GM23338 (cell line): ENCODE results near the gene BYSL. TPM values are rescaled to one million over a fixed set of nuclear protein-coding genes. Genes with fewer than 3 reads are reported as not detected.

Experiments
- ATAC-seq: fragments of 200-7000 bp; cut with Tn5 transposase; 3 replicates; pipeline ENCODE4 v1.9.1; 2020
- DNase-seq: peaks from one replicate; pipeline ENCODE4 v3.0.0-alpha.2; 2015; ENCODE audit warnings: low spot score
- H2AFZ ChIP-seq: fragments of 200-600 bp; sonication (generic); 2 replicates; pipeline ENCODE4 v1.8.0; 2016; ENCODE audit warnings: antibody characterized with exemption, mild to moderate bottlenecking, moderate library complexity
- H3F3A ChIP-seq: fragments of 200-600 bp; sonication (generic); replicated peaks from 2 replicates; pipeline ENCODE4 v1.8.0; 2017; ENCODE audit warnings: antibody characterized with exemption, mixed run types, low read depth
- H3K27ac ChIP-seq: fragments of 200-600 bp; sonication (generic); 2 replicates; pipeline ENCODE4 v1.6.1; 2016; ENCODE audit warnings: low read depth
- H3K27me3 ChIP-seq: fragments of 200-600 bp; sonication (generic); 2 replicates; pipeline ENCODE4 v1.8.0; 2016; ENCODE audit warnings: mild to moderate bottlenecking, mixed run types, moderate library complexity; ENCODE audit not compliant: insufficient read depth
- H3K36me3 ChIP-seq: fragments of 200-600 bp; sonication (generic); 2 replicates; pipeline ENCODE4 v1.8.0; 2016; ENCODE audit warnings: mild to moderate bottlenecking; ENCODE audit not compliant: insufficient read depth
- H3K4me1 ChIP-seq: fragments of 200-600 bp; sonication (generic); 2 replicates; pipeline ENCODE4 v1.8.0; 2016; ENCODE audit warnings: mild to moderate bottlenecking, moderate library complexity; ENCODE audit not compliant: insufficient read depth
- H3K4me2 ChIP-seq: fragments of 200-600 bp; sonication (generic); 2 replicates; pipeline ENCODE4 v1.7.1; 2017; ENCODE audit warnings: mixed run types
- H3K4me3 ChIP-seq: fragments of 200-600 bp; sonication (generic); 2 replicates; pipeline ENCODE4 v1.6.1; 2016; ENCODE audit warnings: mixed run types
- H3K79me2 ChIP-seq: fragments of 200-600 bp; sonication (generic); replicated peaks from 2 replicates; pipeline ENCODE4 v1.8.0; 2017; ENCODE audit warnings: mild to moderate bottlenecking; ENCODE audit not compliant: insufficient read depth
- H3K9me2 ChIP-seq: fragments of 200-600 bp; sonication (generic); 2 replicates; pipeline ENCODE4 v1.8.0; 2017; ENCODE audit not compliant: insufficient read depth
- H4K20me1 ChIP-seq: fragments of 200-600 bp; sonication (generic); replicated peaks from 2 replicates; pipeline ENCODE4 v1.8.0; 2017; ENCODE audit warnings: mild to moderate bottlenecking; ENCODE audit not compliant: insufficient read depth
- H3K27ac Mint-ChIP-seq: 2 replicates; pipeline ENCODE4 v1.8.0; 2020; ENCODE audit warnings: inconsistent platforms, mild to moderate bottlenecking, moderate library complexity, mixed read lengths
- H3K27me3 Mint-ChIP-seq: 3 replicates; pipeline ENCODE4 v1.8.0; 2022; ENCODE audit warnings: low read depth, mild to moderate bottlenecking, moderate library complexity, mixed read lengths, inconsistent platforms; ENCODE audit not compliant: insufficient read depth, poor library complexity
- H3K36me3 Mint-ChIP-seq: 3 replicates; pipeline ENCODE4 v1.8.0; 2021; ENCODE audit warnings: low read depth, mild to moderate bottlenecking, inconsistent platforms, moderate library complexity, mixed read lengths
- H3K4me1 Mint-ChIP-seq: 3 replicates; pipeline ENCODE4 v1.8.0; 2020; ENCODE audit warnings: mild to moderate bottlenecking, inconsistent platforms, mixed read lengths
- H3K4me3 Mint-ChIP-seq: 3 replicates; pipeline ENCODE4 v1.8.0; 2021; ENCODE audit warnings: moderate library complexity, mild to moderate bottlenecking, inconsistent platforms, mixed read lengths
- H3K9me3 Mint-ChIP-seq: 3 replicates; pipeline ENCODE4 v1.8.0; 2020; ENCODE audit warnings: moderate library complexity, mild to moderate bottlenecking, inconsistent platforms, mixed read lengths
- CREB1 ChIP-seq: fragments of 250-450 bp; sonication (Bioruptor Pico); IDR thresholded peaks from 2 replicates; pipeline ENCODE4 v1.5.0; 2020; ENCODE audit warnings: low read depth, mild to moderate bottlenecking, moderate library complexity
- CTCF ChIP-seq, 2 experiments: fragments of 200-600 bp in 1 of 2; sonication (generic) in 1 of 2; conservative IDR thresholded peaks; 2 replicates each; pipeline versions ENCODE4 v1.5.1 to v1.6.1; 2016 to 2017; ENCODE audit warnings: antibody characterized with exemption in 2 of 2, low read depth in 2 of 2, mild to moderate bottlenecking in 2 of 2, moderate library complexity in 1 of 2
- ETS1 ChIP-seq: IDR thresholded peaks from 2 replicates; pipeline ENCODE4 v1.6.1; 2016; ENCODE audit warnings: antibody characterized with exemption
- EZH2 ChIP-seq: fragments of 200-600 bp; sonication (generic); IDR thresholded peaks from one replicate; pipeline ENCODE4 v1.8.0; 2017; ENCODE audit warnings: antibody characterized with exemption, mild to moderate bottlenecking, low read depth; ENCODE audit not compliant: unreplicated experiment
- EZH2phosphoT487 ChIP-seq: fragments of 200-600 bp; sonication (generic); IDR thresholded peaks from one replicate; pipeline ENCODE4 v1.8.1; 2018; ENCODE audit warnings: antibody characterized with exemption; ENCODE audit not compliant: unreplicated experiment
- JUNB ChIP-seq: IDR thresholded peaks from one replicate; pipeline ENCODE4 v1.6.1; 2016; ENCODE audit warnings: antibody characterized with exemption; ENCODE audit not compliant: unreplicated experiment
- NANOG ChIP-seq: IDR thresholded peaks from 2 replicates; pipeline ENCODE4 v1.6.1; 2016; ENCODE audit warnings: antibody characterized with exemption, borderline replicate concordance
- POLR2AphosphoS5 ChIP-seq: IDR thresholded peaks from 2 replicates; pipeline ENCODE4 v1.6.1; 2016; ENCODE audit warnings: antibody characterized with exemption, low read depth
- REST ChIP-seq: IDR thresholded peaks from one replicate; pipeline ENCODE4 v1.6.1; 2018; ENCODE audit warnings: antibody characterized with exemption; ENCODE audit not compliant: unreplicated experiment
- STAT1 ChIP-seq: IDR thresholded peaks from one replicate; pipeline ENCODE4 v1.6.1; 2016; ENCODE audit warnings: antibody characterized with exemption; ENCODE audit not compliant: unreplicated experiment
- ZNF331 ChIP-seq: fragments of 250-450 bp; sonication (Bioruptor Pico); IDR thresholded peaks from 2 replicates; pipeline ENCODE4 v1.5.0; 2020; ENCODE audit warnings: low read depth, mild to moderate bottlenecking, moderate library complexity
- polyA plus RNA-seq: library from polyadenylated mRNA; unstranded; fragments of >200 nt; fragmentation: Nextera tagmentation; extraction: Ambion mirVana; gene quantifications from 2 replicates; pipeline ENCODE4 v1.2.1, GENCODE V29; 2016
- total RNA-seq: library from RNA; depleted of rRNA; stranded (reverse); fragments of >200 nt; shearing (Covaris generic); gene quantifications from 2 replicates; pipeline ENCODE4 v1.2.3, GENCODE V29; 2014

The BYSL gene
- total and polyA plus RNA-seq, 2 experiments from 2014 or later: 33.7 to 35.3 TPM

DNA sequence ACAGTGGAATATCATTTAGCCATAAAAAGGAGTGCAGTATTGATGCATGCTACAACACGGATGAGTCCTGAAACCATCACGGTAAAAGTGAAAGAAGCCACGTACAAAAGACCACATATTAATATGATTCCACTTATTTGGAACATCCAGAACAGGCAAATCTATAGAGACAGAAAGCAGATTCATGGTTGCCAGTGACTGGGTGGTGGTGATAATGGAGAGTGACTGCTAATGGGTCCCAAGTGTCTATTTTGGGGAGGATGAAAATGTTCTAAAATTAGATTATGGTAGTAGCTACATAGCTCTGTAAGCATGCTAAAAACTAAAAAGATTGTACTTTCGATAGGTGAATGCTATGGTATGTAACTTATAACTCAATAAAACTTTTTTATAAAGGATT lies 38.7 kb downstream of the BYSL start:
- no peak overlapping the region for H3K4me3 Mint-ChIP-seq
- H3K9me3 Mint-ChIP-seq: no peaks in the 10 kb centered on the region
- Histone ChIP-seq H2AFZ (no peak overlapping the region), H3K4me3 (no peak overlapping the region), H3K9me2 (0 out of 2 replicates have a peak, but pooled peaks cover 6% of the 10 kb centered on the region), H3F3A (0 out of 2 replicates have a peak, but pooled peaks cover 2% of the 10 kb centered on the region), H3K79me2 (no peaks in the 10 kb centered on the region), H3K4me2 (no peak overlapping the region), H3K36me3 (no peaks in the 10 kb centered on the region), H3K4me1 (peaks cover 11% of the 10 kb centered on the region), H4K20me1 (no peaks in the 10 kb centered on the region), H3K27ac (no peak overlapping the region), H3K27me3 (no peaks in the 10 kb centered on the region)
- no peak for DNase-seq
- H3K4me1 Mint-ChIP-seq: peaks cover 19% of the 10 kb centered on the region
- H3K27ac Mint-ChIP-seq: no peak overlapping the region
- no peak for ATAC-seq
- TF ChIP-seq REST (no peak), ZNF331 (CRISPR knock-in tag) (no peak), EZH2 (no peak), POLR2AphosphoS5 (no peak)
- peaks cover 3% of the 10 kb centered on the region for H3K27me3 Mint-ChIP-seq
- no peaks in the 10 kb centered on the region for H3K36me3 Mint-ChIP-seq

DNA sequence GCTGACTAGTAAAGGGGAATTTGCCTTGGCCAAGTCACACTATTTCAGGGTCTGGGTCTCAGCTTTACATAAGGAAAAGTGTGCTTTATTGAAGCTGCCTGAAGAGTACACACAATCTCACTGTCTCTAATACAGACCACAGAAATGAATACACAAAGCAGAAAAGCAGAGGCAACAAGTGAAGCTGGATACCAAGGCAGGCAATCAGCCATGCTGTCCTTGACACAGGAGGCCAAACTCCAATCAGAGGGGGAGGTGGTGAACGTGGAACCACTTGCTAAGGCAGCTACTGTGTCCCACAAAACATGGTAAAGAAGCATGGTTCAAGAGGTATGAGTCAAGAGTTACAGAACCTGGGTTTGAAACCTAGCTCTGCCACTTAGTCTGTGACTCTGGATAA lies 42.1 kb downstream of the BYSL start:
- no peaks in the 10 kb centered on the region for H4K20me1 ChIP-seq
- H3K9me3 Mint-ChIP-seq: no peaks in the 10 kb centered on the region; the same call in 2 of the 3 replicates
- ATAC-seq (no peak), DNase-seq (no peak)
- no peaks in the 10 kb centered on the region for H3K36me3 Mint-ChIP-seq
- no peak overlapping the region for H3K4me3 ChIP-seq
- 0 out of 2 replicates have a peak, but pooled peaks cover 6% of the 10 kb centered on the region for H3K9me2 ChIP-seq
- H3K27me3 Mint-ChIP-seq: peaks cover 3% of the 10 kb centered on the region
- no peak overlapping the region for H3K27ac ChIP-seq
- no peaks in the 10 kb centered on the region for H3K79me2 ChIP-seq
- no peak overlapping the region for H3K4me2 ChIP-seq
- no peak overlapping the region for H2AFZ ChIP-seq
- no peaks in the 10 kb centered on the region for H3K27me3 ChIP-seq
- no peak overlapping the region for H3K27ac Mint-ChIP-seq
- no peak overlapping the region for H3K4me3 Mint-ChIP-seq
- no peaks in the 10 kb centered on the region for H3K36me3 ChIP-seq
- peaks cover 45% of the 10 kb centered on the region for H3K4me1 Mint-ChIP-seq
- peaks cover 27% of the 10 kb centered on the region for H3K4me1 ChIP-seq
- H3F3A ChIP-seq: 0 out of 2 replicates have a peak, but pooled peaks cover 2% of the 10 kb centered on the region
- no peak for TF ChIP-seq ETS1
- no peak for TF ChIP-seq CTCF (conservative IDR thresholded peaks at IDR 0.05; ENCODE audit: low read depth in 2 of 2)
- no peak for TF ChIP-seq EZH2phosphoT487
- TF ChIP-seq REST: no peak
- no peak for TF ChIP-seq ZNF331 (CRISPR knock-in tag)
- no peak for TF ChIP-seq POLR2AphosphoS5
- TF ChIP-seq NANOG: no peak
- TF ChIP-seq CREB1 (CRISPR knock-in tag): no peak
- no peak for TF ChIP-seq STAT1
- no peak for TF ChIP-seq JUNB
